ENCODE data around the gene ITGA2B. TPM values are rescaled to one million over a fixed set of nuclear protein-coding genes. Genes with fewer than 3 reads are reported as not detected.

ITGA2B gene
- total and polyA plus RNA-seq, 2 experiments from 2014 or later, result 13.3 to 13.9 TPM

- no peak overlapping the region for H3K27ac Mint-ChIP-seq
- H3K27me3 Mint-ChIP-seq (ENCODE audit: insufficient read depth, low read depth, poor library complexity), result peaks cover 34% of the 10 kb centered on the region
- Histone ChIP-seq H3K4me2 (no peak overlapping the region), H3K4me3 (no peak overlapping the region), H3K9me2 (ENCODE audit: insufficient read depth) (no peaks in the 10 kb centered on the region), H3K79me2 (replicated peaks; ENCODE audit: insufficient read depth) (no peaks in the 10 kb centered on the region), H3K27me3 (ENCODE audit: insufficient read depth) (peaks cover 34% of the 10 kb centered on the region), H2AFZ (no peak overlapping the region), H3K4me1 (ENCODE audit: insufficient read depth) (peaks cover 6% of the 10 kb centered on the region), H3K36me3 (ENCODE audit: insufficient read depth) (no peaks in the 10 kb centered on the region), H3K27ac (ENCODE audit: low read depth) (no peak overlapping the region), H3F3A (replicated peaks; ENCODE audit: low read depth) (peaks cover 4% of the 10 kb centered on the region; the same call in 1 of the 2 replicates), H4K20me1 (replicated peaks; ENCODE audit: insufficient read depth) (no peaks in the 10 kb centered on the region)
- H3K9me3 Mint-ChIP-seq, result no peaks in the 10 kb centered on the region; the same call in 2 of the 3 replicates
- no peak overlapping the region for H3K4me3 Mint-ChIP-seq
- DNase-seq (ENCODE audit: low spot score) (no peak), ATAC-seq (no peak)
- no peak for TF ChIP-seq POLR2AphosphoS5 (IDR thresholded peaks at IDR 0.05; ENCODE audit: low read depth)
- TF ChIP-seq ZNF331 (CRISPR knock-in tag; IDR thresholded peaks at IDR 0.05; ENCODE audit: low read depth), result no peak
- TF ChIP-seq CTCF (conservative IDR thresholded peaks at IDR 0.05; ENCODE audit: low read depth in 2 of 2), result no peak
- TF ChIP-seq ETS1 (IDR thresholded peaks at IDR 0.05), result no peak
- no peak for TF ChIP-seq JUNB (IDR thresholded peaks at IDR 0.05; ENCODE audit: unreplicated experiment)
- no peak for TF ChIP-seq EZH2phosphoT487 (IDR thresholded peaks at IDR 0.05; ENCODE audit: unreplicated experiment)
- TF ChIP-seq ZNF462 (CRISPR knock-in tag; IDR thresholded peaks at IDR 0.05), result no peak
- no peak for TF ChIP-seq REST (IDR thresholded peaks at IDR 0.05; ENCODE audit: unreplicated experiment)
- no peak for TF ChIP-seq STAT1 (IDR thresholded peaks at IDR 0.05; ENCODE audit: unreplicated experiment)
- TF ChIP-seq EZH2 (IDR thresholded peaks at IDR 0.05; ENCODE audit: low read depth, unreplicated experiment), result no peak
- peaks cover 3% of the 10 kb centered on the region; the same call in 2 of the 3 replicates for H3K36me3 Mint-ChIP-seq (ENCODE audit: low read depth)
- peaks cover 14% of the 10 kb centered on the region for H3K4me1 Mint-ChIP-seq
Measured at GRCh38 chr17:44380767-44381166, 8.7 kb downstream of the ITGA2B start.
